ENCODE data around the gene TMEM125.

TMEM125 gene

GRCh38 chr1:43247256-43247921 is 22.4 kb upstream of the TMEM125 start:
- no peak for DNase-seq (ENCODE audit: low spot score)

GRCh38 chr1:43250351-43250761 is 19.4 kb upstream of the TMEM125 start:
- no peak for DNase-seq (ENCODE audit: low spot score)

DNA sequence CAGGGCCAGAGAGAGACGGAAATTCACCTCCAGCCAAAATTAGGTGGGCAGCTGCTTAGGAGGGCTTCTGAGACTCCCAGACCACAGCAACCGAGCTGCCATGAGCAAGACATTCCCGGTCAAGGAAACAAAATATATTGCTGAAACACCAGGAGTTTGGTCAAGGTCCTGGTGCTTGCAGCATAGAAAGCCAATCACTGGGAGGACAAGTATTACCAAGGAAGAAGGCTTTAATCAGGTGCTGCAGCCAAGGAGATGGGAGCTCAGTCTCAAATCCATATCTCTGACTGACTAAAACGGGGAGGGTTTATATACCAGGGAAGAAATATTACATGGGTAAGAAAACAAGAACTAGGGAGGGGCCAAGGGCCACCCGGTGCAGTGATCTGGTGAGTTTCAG is 18.8 kb upstream of the TMEM125 start:
- DNase-seq (ENCODE audit: low spot score): no peak

DNA sequence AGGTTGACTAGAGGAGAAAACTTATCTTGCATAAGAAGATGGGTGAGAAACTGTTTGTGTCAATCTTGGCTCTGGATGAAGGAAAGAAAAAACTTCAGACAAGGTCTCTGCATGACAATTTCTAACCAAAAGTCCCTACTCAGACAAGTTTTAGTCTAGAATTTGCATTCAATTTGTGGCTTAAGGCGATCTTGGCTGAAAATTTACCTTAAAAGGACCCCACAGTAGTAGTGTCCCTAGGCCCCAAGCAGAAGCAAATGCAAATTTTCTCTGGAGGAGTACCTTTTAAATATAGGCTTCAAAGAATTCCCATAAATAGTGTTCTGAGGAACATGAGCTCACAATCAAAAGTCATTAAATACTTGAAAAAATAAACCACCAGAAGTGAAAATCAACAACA is 17.6 kb upstream of the TMEM125 start:
- no peak for DNase-seq (ENCODE audit: low spot score)

DNA sequence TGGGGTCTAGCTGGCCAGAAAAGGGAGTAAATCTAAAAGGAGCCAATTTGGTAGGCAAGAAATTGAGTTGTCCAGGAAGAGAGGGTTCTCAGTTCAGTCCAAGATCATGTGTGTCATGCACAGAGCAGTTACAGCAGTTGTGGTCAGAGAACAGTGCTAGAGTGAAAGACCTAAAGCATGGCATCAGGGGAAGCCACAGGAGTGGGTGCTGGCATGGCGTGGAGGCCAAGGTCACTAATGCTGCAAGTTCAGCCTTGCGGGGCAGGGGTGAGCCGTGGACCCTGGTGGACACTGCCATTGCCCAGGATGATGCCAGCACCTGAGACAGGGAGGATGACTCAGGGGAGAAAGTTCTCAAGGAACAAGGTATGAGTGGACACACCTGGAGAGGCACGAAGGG is 16.6 kb upstream of the TMEM125 start:
- DNase-seq (ENCODE audit: low spot score): peak; percentile 16

- DNase-seq (ENCODE audit: low spot score): no peak
Observed at GRCh38 chr1:43253876-43254275, 15.9 kb upstream of the TMEM125 start.

DNA sequence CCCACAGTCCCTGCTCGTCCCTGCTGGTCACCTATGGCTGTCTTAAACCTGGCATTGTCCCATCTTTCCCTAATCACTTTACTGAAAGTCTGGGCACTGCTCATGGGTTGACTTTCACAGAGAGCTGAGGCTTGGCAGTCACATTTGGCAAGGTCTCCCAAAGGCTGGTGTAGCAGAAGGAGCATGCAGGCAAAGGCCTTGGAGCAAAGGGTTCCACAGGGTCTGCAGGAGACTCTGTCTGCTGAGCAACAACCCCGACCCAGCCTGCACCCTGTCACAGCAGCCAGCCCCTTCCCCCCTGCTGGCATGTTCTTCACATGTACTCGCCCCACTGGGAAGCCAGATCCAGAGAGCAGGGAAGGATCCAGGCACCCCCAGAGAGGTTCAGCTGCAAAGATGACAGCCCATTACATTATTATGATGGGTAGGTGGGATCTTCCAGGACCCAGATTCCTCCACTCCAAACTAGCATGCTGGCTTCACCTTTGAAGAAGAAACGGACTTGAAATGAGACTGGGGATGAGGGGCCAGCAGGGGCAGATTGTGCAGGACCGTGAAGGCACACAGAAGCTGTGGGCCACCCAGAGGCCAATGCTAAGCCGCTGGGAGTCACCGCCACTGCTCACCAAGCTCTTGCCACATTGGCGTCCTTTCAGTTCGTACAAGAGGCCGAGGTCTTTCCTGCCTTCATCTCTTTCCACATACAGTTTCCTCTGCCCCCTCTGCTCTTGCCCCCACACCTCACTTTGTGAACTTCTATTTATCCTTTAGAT is 14.2 kb upstream of the TMEM125 start:
- peak; percentile 35 for DNase-seq (ENCODE audit: low spot score)

- DNase-seq (ENCODE audit: low spot score): no peak
Observed at GRCh38 chr1:43256675-43257570, 12.9 kb upstream of the TMEM125 start.

- no peak for DNase-seq (ENCODE audit: low spot score)
Observed at GRCh38 chr1:43258370-43258769, 11.4 kb upstream of the TMEM125 start.

GRCh38 chr1:43265431-43265830 is 4.4 kb upstream of the TMEM125 start:
- no peak for DNase-seq (ENCODE audit: low spot score)

- no peak for DNase-seq (ENCODE audit: low spot score)
Observed at GRCh38 chr1:43266881-43267280, 2.9 kb upstream of the TMEM125 start.

- no peak for DNase-seq (ENCODE audit: low spot score)
Observed at GRCh38 chr1:43267291-43267805, 2.4 kb upstream of the TMEM125 start.

- DNase-seq (ENCODE audit: low spot score): no peak
Observed at GRCh38 chr1:43267818-43268425, 1.9 kb upstream of the TMEM125 start.

DNA sequence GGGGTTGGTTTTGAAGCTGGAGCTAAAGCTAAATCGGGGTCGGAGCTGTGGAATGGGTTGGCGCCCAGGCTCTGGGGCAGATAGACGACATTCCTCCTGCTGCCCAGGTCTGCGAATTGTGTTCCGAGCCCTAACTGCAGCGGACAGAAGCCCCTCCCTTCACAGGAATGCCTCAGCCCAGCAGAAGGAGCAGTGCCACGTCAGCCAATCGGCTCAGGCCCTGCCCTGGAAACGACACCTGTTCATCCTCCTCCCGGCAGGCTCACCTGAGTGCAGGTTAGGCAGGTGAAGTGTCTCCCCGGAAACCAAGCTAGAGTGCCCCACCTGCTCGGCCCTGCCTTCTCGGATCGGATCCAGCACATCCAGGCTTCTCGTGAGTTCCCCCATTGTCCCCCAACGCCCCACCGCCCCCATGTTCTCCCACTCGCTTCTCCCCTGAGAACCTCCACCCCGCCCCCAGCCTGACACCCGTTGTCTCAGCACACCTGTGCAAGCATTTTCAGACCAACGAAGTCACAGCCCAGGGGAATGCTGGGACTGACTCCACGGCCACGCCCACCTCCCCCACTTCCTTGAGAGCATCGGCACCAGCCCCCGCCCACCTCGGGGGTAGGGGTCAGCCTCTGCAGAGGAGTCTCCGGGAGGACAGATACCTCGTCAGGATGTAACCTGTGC is 775 bp downstream of the TMEM125 start:
- DNase-seq (ENCODE audit: low spot score): peak; percentile 67

- peak; percentile 42 for DNase-seq (ENCODE audit: low spot score)
Observed at GRCh38 chr1:43271186-43272118, 1.7 kb downstream of the TMEM125 start.

GRCh38 chr1:43272161-43272560 is 2.4 kb downstream of the TMEM125 start:
- DNase-seq (ENCODE audit: low spot score): peak; percentile 41

DNA sequence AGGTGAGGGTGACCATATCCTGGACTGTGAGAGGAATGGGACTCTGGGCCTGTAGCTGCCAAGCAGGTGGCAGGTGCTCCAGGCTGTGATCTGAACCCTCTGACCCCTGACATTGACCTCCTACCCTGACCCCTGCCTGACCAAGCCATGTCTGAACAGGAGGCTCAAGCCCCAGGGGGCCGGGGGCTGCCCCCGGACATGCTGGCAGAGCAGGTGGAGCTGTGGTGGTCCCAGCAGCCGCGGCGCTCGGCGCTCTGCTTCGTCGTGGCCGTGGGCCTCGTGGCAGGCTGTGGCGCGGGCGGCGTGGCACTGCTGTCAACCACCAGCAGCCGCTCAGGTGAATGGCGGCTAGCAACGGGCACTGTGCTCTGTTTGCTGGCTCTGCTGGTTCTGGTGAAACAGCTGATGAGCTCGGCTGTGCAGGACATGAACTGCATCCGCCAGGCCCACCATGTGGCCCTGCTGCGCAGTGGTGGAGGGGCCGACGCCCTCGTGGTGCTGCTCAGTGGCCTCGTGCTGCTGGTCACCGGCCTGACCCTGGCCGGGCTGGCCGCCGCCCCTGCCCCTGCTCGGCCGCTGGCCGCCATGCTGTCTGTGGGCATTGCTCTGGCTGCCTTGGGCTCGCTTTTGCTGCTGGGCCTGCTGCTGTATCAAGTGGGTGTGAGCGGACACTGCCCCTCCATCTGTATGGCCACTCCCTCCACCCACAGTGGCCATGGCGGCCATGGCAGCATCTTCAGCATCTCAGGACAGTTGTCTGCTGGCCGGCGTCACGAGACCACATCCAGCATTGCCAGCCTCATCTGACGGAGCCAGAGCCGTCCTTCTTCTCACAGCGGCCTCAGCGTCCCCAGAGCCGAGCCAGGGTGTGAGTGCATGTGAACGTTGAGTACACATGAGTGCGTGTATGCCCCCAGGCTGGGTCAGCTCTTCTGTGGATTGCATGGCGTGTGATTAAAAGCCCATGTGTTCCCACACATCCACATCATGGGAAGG is 3.1 kb downstream of the TMEM125 start:
- DNase-seq (ENCODE audit: low spot score): peak; percentile 34

GRCh38 chr1:43273708-43274107 is 3.9 kb downstream of the TMEM125 start:
- no peak for DNase-seq (ENCODE audit: low spot score)
